K562 (cell line): ENCODE data around the gene NR3C1. TPM values are rescaled to one million over a fixed set of nuclear protein-coding genes. Genes with fewer than 3 reads are reported as not detected.

Experiments
- CEBPG ChIP-seq, 3 experiments: fragments of 200-800 bp in 1 of 3; sonication (Bioruptor generic) in 1 of 3; sonication (generic) in 1 of 3; formaldehyde crosslinking in 1 of 3; IDR thresholded peaks in 2 of 3; conservative IDR thresholded peaks in 1 of 3; 2 replicates each; pipeline versions ENCODE4 v1.6.1 to v1.8.0; 2016 to 2022; ENCODE audit warnings: missing compliant biosample characterization in 2 of 3, missing genetic modification characterization in 2 of 3, mild to moderate bottlenecking in 1 of 3, missing genetic modification reagents in 1 of 3
- CREB1 ChIP-seq, 2 experiments: sonication (generic) in 1 of 2; formaldehyde crosslinking in 1 of 2; IDR thresholded peaks; 2 replicates each; pipeline versions ENCODE4 v1.6.1 to v1.8.0; 2012 to 2022; ENCODE audit warnings: inconsistent platforms in 1 of 2, mild to moderate bottlenecking in 1 of 2, missing genetic modification reagents in 1 of 2, moderate library complexity in 1 of 2
- ELF1 ChIP-seq: fragments of 200-800 bp; sonication (Bioruptor generic); IDR thresholded peaks from 2 replicates; pipeline ENCODE4 v1.6.1; 2016; ENCODE audit warnings: missing genetic modification characterization, missing compliant biosample characterization
- EWSR1 ChIP-seq: fragments of 450-650 bp; IDR thresholded peaks from 2 replicates; pipeline ENCODE4 v1.6.1; 2018; ENCODE audit warnings: borderline replicate concordance, mild to moderate bottlenecking, low read depth, moderate library complexity; ENCODE audit not compliant: partially characterized antibody
- FIP1L1 ChIP-seq: fragments of 200-400 bp; formaldehyde crosslinking; IDR thresholded peaks from 2 replicates; pipeline ENCODE4 v1.6.1; 2018; ENCODE audit warnings: mild to moderate bottlenecking, low read depth, low read length; ENCODE audit not compliant: poor library complexity, severe bottlenecking
- HMGN3 ChIP-seq: IDR thresholded peaks from 2 replicates; pipeline ENCODE4 v1.6.1; 2011; ENCODE audit warnings: borderline replicate concordance, low read depth, mild to moderate bottlenecking, mixed read lengths, low read length; ENCODE audit not compliant: insufficient read length; ENCODE audit errors: extremely low read depth
- KDM5B ChIP-seq: fragments of 200-600 bp; sonication (generic); IDR thresholded peaks from 2 replicates; pipeline ENCODE4 v1.6.1; 2012; ENCODE audit warnings: low read depth, mild to moderate bottlenecking, moderate library complexity, low read length, control low read depth, inconsistent platforms; ENCODE audit not compliant: insufficient replicate concordance
- KLF1 ChIP-seq: fragments of 450-650 bp; IDR thresholded peaks from 2 replicates; pipeline ENCODE4 v1.6.1; 2016; ENCODE audit warnings: missing genetic modification characterization, missing compliant biosample characterization
- MBD2 ChIP-seq: sonication (generic); IDR thresholded peaks from 2 replicates; pipeline ENCODE4 v1.6.1; 2016; ENCODE audit warnings: low read depth, borderline replicate concordance
- MYNN ChIP-seq, 2 experiments: sonication (generic); formaldehyde crosslinking in 1 of 2; IDR thresholded peaks; 2 replicates each; pipeline versions ENCODE4 v1.5.0 to v1.6.1; 2016 to 2020; ENCODE audit warnings: antibody characterized with exemption in 1 of 2, missing genetic modification reagents in 1 of 2
- PHB ChIP-seq: fragments of 250-450 bp; sonication (Bioruptor Pico); IDR thresholded peaks from 2 replicates; pipeline ENCODE4 v1.5.0; 2021
- RBM15 ChIP-seq: fragments of 200-400 bp; formaldehyde crosslinking; IDR thresholded peaks from 2 replicates; pipeline ENCODE4 v1.6.1; 2018; ENCODE audit warnings: mild to moderate bottlenecking, low read length, moderate library complexity; ENCODE audit not compliant: insufficient read depth
- SMAD1 ChIP-seq: fragments of 150-350 bp; IDR thresholded peaks from 2 replicates; pipeline ENCODE4 v1.6.1; 2014; ENCODE audit warnings: low read length, low read depth; ENCODE audit not compliant: partially characterized antibody
- TAF15 ChIP-seq: fragments of 200-400 bp; formaldehyde crosslinking; IDR thresholded peaks from 2 replicates; pipeline ENCODE4 v1.6.1; 2017; ENCODE audit warnings: mild to moderate bottlenecking, low read depth, low read length, moderate library complexity
- TAF7 ChIP-seq: fragments of 450-650 bp; IDR thresholded peaks from 2 replicates; pipeline ENCODE4 v1.6.1; 2016; ENCODE audit warnings: missing genetic modification characterization, missing compliant biosample characterization
- ZC3H4 ChIP-seq: sonication (generic); formaldehyde crosslinking; IDR thresholded peaks from 2 replicates; pipeline ENCODE4 v1.9.0; 2021; ENCODE audit warnings: missing genetic modification reagents, borderline replicate concordance
- ZNF165 ChIP-seq: fragments of 250-450 bp; sonication (Bioruptor Pico); IDR thresholded peaks from 2 replicates; pipeline ENCODE4 v1.4.0; 2020; ENCODE audit warnings: borderline replicate concordance
- ZNF174 ChIP-seq: fragments of 250-450 bp; sonication (Bioruptor Pico); IDR thresholded peaks from 2 replicates; pipeline ENCODE4 v1.4.0; 2020; ENCODE audit warnings: mild to moderate bottlenecking
- ZNF175 ChIP-seq: fragments of 200-800 bp; sonication (Bioruptor generic); IDR thresholded peaks from 2 replicates; pipeline ENCODE4 v1.6.1; 2016; ENCODE audit warnings: low read depth, mild to moderate bottlenecking, missing genetic modification characterization, missing compliant biosample characterization
- ZNF23 ChIP-seq: fragments of 250-450 bp; sonication (Bioruptor Pico); IDR thresholded peaks from 2 replicates; pipeline ENCODE4 v1.4.0; 2020; ENCODE audit warnings: mild to moderate bottlenecking
- polyA plus RNA-seq, 8 experiments: library from polyadenylated mRNA; depleted of rRNA in 4 of 8; stranded (reverse) in 5 of 8; unstranded in 3 of 8; fragments of >200 nt; fragmentation: Nextera tagmentation in 2 of 8; fragmentation: Illumina TruSeq in 1 of 8; extraction: Ambion mirVana in 2 of 8; extraction: Trizol in 1 of 8; gene quantifications; 2 replicates each; pipeline versions ENCODE4 v1.2.1 to v1.2.3, GENCODE V29; 2011 to 2014; ENCODE audit warnings: inconsistent platforms in 1 of 8, missing spikeins in 1 of 8
- total RNA-seq, 7 experiments: library from RNA; depleted of rRNA in 6 of 7; stranded (reverse); fragments of >200 nt in 6 of 7; fragmentation: Illumina TruSeq in 2 of 7; extraction: Trizol in 2 of 7; gene quantifications; 2 replicates each; pipeline versions ENCODE4 v1.2.1 to v1.2.3, GENCODE V29; 2011 to 2021; ENCODE audit warnings: low replicate concordance in 1 of 7
- TF ChIP-seq, protein P1 (sequence below): fragments of 450-650 bp; IDR thresholded peaks from 2 replicates; pipeline ENCODE4 v1.6.1; 2016; ENCODE audit warnings: borderline replicate concordance
- TF ChIP-seq, protein P2 (sequence below): sonication (generic); formaldehyde crosslinking; IDR thresholded peaks from 2 replicates; pipeline ENCODE4 v1.8.1; 2023; ENCODE audit warnings: mild to moderate bottlenecking, missing genetic modification reagents
- TF ChIP-seq, protein P3 (sequence below): fragments of 250-450 bp; sonication (Bioruptor Pico); IDR thresholded peaks from 2 replicates; pipeline ENCODE4 v1.5.0; 2021

Gene NR3C1
- total and polyA plus RNA-seq, 9 of the 15 experiments (the other 6 are each of a cell fraction or from before 2014, with no cell fraction given): 8.2 to 36.0 (median 15.0) TPM

DNA sequence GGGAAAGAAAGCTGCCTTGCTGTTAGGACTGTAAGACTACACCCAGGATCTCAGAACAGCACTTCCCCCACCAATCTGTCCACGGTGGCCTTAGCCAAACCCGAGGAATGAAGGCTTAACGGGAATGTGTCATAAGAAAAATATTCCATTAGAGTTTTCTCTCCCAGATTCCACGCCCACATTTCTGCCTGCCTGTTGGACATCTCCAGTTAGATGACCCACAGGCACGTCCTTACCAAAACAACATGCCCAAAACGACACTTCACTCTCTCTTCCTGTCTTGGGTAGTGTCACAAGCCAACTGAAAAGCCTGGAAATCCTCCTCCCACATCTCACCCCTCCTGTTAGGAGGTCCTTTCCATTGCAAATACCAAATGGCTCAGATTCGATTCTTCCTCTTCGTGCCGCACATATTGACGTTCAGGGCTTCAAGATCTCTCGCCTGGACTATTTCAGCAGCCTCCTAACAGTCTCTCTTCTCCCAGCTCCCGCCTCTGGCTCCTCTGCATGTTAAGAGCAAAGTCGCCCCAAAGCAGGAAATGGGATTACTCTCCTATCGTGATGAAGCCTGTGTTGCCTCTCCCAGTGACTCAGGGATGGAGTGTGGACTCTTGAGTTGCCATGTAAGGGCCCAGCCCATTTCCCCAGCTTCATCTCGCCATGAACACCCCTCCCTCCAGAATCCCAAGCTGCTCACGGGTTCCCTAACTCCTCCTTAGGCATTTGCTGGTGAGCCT is 159.3 kb downstream of the NR3C1 start (continued):
- TF ChIP-seq CEBPG (CRISPR knock-in tag; IDR thresholded peaks at IDR 0.05) (no peak), CEBPG (tag; conservative IDR thresholded peaks at IDR 0.05 in 1 of 2, IDR thresholded peaks at IDR 0.05 in 1 of 2) (no peak), PHB (no peak), ZNF165 (CRISPR knock-in tag) (no peak), KLF1 (no peak), MBD2 (no peak), MYNN (IDR thresholded peaks at IDR 0.05) (no peak), MYNN (CRISPR knock-in tag; IDR thresholded peaks at IDR 0.05) (no peak), ZC3H4 (CRISPR knock-in tag) (no peak), ZNF23 (no peak), EWSR1 (no peak), TAF15 (no peak), CREB1 (IDR thresholded peaks at IDR 0.05) (no peak), CREB1 (CRISPR knock-in tag; IDR thresholded peaks at IDR 0.05) (no peak), SMAD1 (no peak), RBM15 (no peak), TAF7 (tag) (no peak), ZNF174 (no peak), ELF1 (peak; percentile 20; the same call in 1 of the 2 replicates), HMGN3 (no peak), KDM5B (no peak), ZNF175 (CRISPR knock-in tag) (peak; percentile 66; the same call in 1 of the 2 replicates), FIP1L1 (no peak)
- TF ChIP-seq, protein P1, sequence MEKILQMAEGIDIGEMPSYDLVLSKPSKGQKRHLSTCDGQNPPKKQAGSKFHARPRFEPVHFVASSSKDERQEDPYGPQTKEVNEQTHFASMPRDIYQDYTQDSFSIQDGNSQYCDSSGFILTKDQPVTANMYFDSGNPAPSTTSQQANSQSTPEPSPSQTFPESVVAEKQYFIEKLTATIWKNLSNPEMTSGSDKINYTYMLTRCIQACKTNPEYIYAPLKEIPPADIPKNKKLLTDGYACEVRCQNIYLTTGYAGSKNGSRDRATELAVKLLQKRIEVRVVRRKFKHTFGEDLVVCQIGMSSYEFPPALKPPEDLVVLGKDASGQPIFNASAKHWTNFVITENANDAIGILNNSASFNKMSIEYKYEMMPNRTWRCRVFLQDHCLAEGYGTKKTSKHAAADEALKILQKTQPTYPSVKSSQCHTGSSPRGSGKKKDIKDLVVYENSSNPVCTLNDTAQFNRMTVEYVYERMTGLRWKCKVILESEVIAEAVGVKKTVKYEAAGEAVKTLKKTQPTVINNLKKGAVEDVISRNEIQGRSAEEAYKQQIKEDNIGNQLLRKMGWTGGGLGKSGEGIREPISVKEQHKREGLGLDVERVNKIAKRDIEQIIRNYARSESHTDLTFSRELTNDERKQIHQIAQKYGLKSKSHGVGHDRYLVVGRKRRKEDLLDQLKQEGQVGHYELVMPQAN: no peak
- TF ChIP-seq, protein P2, sequence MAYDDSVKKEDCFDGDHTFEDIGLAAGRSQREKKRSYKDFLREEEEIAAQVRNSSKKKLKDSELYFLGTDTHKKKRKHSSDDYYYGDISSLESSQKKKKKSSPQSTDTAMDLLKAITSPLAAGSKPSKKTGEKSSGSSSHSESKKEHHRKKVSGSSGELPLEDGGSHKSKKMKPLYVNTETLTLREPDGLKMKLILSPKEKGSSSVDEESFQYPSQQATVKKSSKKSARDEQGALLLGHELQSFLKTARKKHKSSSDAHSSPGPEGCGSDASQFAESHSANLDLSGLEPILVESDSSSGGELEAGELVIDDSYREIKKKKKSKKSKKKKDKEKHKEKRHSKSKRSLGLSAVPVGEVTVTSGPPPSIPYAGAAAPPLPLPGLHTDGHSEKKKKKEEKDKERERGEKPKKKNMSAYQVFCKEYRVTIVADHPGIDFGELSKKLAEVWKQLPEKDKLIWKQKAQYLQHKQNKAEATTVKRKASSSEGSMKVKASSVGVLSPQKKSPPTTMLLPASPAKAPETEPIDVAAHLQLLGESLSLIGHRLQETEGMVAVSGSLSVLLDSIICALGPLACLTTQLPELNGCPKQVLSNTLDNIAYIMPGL: no peak
- TF ChIP-seq, protein P3, sequence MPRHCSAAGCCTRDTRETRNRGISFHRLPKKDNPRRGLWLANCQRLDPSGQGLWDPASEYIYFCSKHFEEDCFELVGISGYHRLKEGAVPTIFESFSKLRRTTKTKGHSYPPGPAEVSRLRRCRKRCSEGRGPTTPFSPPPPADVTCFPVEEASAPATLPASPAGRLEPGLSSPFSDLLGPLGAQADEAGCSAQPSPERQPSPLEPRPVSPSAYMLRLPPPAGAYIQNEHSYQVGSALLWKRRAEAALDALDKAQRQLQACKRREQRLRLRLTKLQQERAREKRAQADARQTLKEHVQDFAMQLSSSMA (CRISPR knock-in tag): no peak
